Measurements from ENCODE around the gene TFE3.

TFE3 gene

GRCh38 chrX:49060914-49061313 lies 17.8 kb upstream of the TFE3 start:
- TF ChIP-seq CTCF (IDR thresholded peaks at IDR 0.05; ENCODE audit: low read depth, low read length): no peak
- no peak overlapping the region for H3K4me3 ChIP-seq (ENCODE audit: low read depth, low read length)

- no peak overlapping the region for H3K4me3 ChIP-seq (ENCODE audit: low read depth, low read length)
- TF ChIP-seq CTCF (IDR thresholded peaks at IDR 0.05; ENCODE audit: low read depth, low read length): no peak
Measured at GRCh38 chrX:49059681-49060085, 16.5 kb upstream of the TFE3 start.

- no peak for TF ChIP-seq CTCF (IDR thresholded peaks at IDR 0.05; ENCODE audit: low read depth, low read length)
- H3K4me3 ChIP-seq (ENCODE audit: low read depth, low read length): no peak overlapping the region
Measured at GRCh38 chrX:49059201-49059600, 16.0 kb upstream of the TFE3 start.

GRCh38 chrX:49058794-49059193 lies 15.6 kb upstream of the TFE3 start, which contains the start of gene CCDC120:
Gene CCDC120, plus strand, starts transcription at chrX:49058999. Its CDS starts 3,043 bp downstream, at chrX:49062042.
- TF ChIP-seq CTCF (IDR thresholded peaks at IDR 0.05; ENCODE audit: low read depth, low read length): no peak
- H3K4me3 ChIP-seq (ENCODE audit: low read depth, low read length): no peak within 1 kb of the TSS

GRCh38 chrX:49054073-49054762 lies 11.1 kb upstream of the TFE3 start:
- H3K4me3 ChIP-seq (ENCODE audit: low read depth, low read length): no peak overlapping the region
- no peak for TF ChIP-seq CTCF (IDR thresholded peaks at IDR 0.05; ENCODE audit: low read depth, low read length)

GRCh38 chrX:49053223-49054072 lies 10.3 kb upstream of the TFE3 start:
- TF ChIP-seq CTCF (IDR thresholded peaks at IDR 0.05; ENCODE audit: low read depth, low read length): no peak

GRCh38 chrX:49043987-49044281 lies 777 bp upstream of the TFE3 start:
- TF ChIP-seq CTCF (IDR thresholded peaks at IDR 0.05; ENCODE audit: low read depth, low read length): no peak; the same call in 1 of the 2 replicates
- H3K4me3 ChIP-seq (ENCODE audit: low read depth, low read length): no peak overlapping the region

More at GRCh38 chrX:49053223-49054072, 10.3 kb upstream of the TFE3 start:
- peak overlapping the region; percentile 17 for H3K4me3 ChIP-seq (ENCODE audit: low read depth, low read length)
